Vagina (tissue), 2 donors: Measurements from ENCODE around the gene ZIC1.

Source experiments
- POLR2A ChIP-seq, 2 donors: fragments of 450-650 bp; IDR thresholded peaks; one replicate each; pipeline ENCODE4 v1.6.1; 2017; ENCODE audit warnings: antibody characterized with exemption in 2 of 2, mild to moderate bottlenecking in 2 of 2, moderate library complexity in 2 of 2
- POLR2AphosphoS5 ChIP-seq, 2 donors: sonication (generic); formaldehyde crosslinking; IDR thresholded peaks; one replicate each; pipeline ENCODE4 v1.9.0; 2017; ENCODE audit warnings: antibody characterized with exemption in 2 of 2, mild to moderate bottlenecking in 2 of 2, low read depth in 1 of 2; ENCODE audit not compliant: insufficient read depth in 1 of 2
- TF ChIP-seq, protein P1 (sequence below), 3 experiments: fragments of 450-650 bp in 2 of 3; fragments of 200-600 bp in 1 of 3; sonication (generic) in 1 of 3; IDR thresholded peaks; one replicate each; pipeline ENCODE4 v1.5.1; 2017 to 2019; ENCODE audit warnings: antibody characterized with exemption in 3 of 3, mild to moderate bottlenecking in 2 of 3, moderate library complexity in 2 of 3

DNA sequence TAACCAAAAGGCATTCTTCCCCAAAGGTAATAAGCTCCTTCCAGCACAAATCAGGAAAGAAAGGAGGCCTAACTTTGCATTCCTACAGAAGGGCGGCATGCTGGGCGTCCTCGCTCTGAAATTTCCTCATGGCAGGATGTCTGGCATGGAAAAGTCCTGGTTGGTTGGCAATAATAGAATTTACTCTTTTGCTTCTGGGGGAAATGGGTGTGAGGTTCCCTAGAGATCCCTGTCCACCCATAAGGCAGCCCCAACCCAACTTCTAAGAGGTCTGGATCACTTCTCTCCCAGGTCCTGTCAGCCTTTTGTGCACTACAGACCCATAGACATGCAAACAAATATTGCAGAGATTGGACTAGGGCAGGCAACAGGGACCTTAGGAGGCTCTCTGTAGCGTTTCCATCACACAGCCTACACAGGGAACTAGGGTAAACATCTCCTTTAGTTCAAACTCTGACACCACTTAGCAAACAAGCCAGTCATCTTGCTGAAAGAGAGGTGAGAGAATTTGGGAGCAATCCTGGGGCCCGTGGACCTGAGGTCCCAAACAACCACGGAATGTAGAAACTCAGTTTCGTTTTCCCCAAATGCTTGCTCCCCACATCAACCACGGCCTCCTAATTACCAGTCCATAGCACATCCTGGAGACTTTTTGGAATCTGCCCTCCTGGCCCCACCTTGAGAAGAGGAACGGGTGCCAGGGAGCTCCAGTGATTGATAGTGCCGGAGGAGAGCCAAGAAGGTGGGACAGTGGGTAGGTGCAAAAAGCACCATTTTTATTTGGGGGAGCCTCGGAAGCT is 5.0 kb upstream of the ZIC1 start:
- TF ChIP-seq POLR2A (IDR thresholded peaks at IDR 0.05) (no peak), POLR2AphosphoS5 (IDR thresholded peaks at IDR 0.05; ENCODE audit: insufficient read depth in 1 of 2, low read depth in 1 of 2) (no peak)
- TF ChIP-seq, protein P1, sequence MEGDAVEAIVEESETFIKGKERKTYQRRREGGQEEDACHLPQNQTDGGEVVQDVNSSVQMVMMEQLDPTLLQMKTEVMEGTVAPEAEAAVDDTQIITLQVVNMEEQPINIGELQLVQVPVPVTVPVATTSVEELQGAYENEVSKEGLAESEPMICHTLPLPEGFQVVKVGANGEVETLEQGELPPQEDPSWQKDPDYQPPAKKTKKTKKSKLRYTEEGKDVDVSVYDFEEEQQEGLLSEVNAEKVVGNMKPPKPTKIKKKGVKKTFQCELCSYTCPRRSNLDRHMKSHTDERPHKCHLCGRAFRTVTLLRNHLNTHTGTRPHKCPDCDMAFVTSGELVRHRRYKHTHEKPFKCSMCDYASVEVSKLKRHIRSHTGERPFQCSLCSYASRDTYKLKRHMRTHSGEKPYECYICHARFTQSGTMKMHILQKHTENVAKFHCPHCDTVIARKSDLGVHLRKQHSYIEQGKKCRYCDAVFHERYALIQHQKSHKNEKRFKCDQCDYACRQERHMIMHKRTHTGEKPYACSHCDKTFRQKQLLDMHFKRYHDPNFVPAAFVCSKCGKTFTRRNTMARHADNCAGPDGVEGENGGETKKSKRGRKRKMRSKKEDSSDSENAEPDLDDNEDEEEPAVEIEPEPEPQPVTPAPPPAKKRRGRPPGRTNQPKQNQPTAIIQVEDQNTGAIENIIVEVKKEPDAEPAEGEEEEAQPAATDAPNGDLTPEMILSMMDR (IDR thresholded peaks at IDR 0.05): no peak
